GM18870 (cell line): ENCODE measurements around the gene PITPNM3.
"Not testable (repeated sequence)": the region's sequence is repeated elsewhere in the genome, so short reads cannot be mapped to it uniquely, and the experiment has no call there.

ENCODE experiments used
- ATAC-seq: cut with Tn5 transposase; IDR thresholded peaks from one replicate; pipeline ENCODE4 v1.9.1; 2021; ENCODE audit warnings: moderate library complexity; ENCODE audit not compliant: unreplicated experiment

PITPNM3 gene

DNA sequence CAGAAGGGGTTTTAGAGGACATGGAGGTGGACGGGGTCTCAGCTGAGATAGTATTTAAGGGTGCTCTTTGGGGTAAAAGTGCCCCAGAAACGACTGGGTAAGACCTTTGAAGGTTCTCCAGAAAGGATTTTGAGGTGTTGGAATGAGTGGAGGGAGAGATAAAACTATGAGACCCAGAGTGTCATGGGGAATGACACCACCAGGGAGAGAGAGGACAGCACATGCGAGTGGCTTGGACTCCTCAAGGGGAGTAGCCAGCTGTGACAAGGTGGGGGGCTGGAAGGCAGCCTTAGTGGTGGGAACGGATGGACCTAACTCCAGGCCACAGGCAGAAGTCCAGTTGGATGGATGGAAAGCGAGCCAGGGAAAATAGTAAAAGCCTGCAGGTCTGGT is 19.2 kb upstream of the PITPNM3 start:
- no peak for ATAC-seq

DNA sequence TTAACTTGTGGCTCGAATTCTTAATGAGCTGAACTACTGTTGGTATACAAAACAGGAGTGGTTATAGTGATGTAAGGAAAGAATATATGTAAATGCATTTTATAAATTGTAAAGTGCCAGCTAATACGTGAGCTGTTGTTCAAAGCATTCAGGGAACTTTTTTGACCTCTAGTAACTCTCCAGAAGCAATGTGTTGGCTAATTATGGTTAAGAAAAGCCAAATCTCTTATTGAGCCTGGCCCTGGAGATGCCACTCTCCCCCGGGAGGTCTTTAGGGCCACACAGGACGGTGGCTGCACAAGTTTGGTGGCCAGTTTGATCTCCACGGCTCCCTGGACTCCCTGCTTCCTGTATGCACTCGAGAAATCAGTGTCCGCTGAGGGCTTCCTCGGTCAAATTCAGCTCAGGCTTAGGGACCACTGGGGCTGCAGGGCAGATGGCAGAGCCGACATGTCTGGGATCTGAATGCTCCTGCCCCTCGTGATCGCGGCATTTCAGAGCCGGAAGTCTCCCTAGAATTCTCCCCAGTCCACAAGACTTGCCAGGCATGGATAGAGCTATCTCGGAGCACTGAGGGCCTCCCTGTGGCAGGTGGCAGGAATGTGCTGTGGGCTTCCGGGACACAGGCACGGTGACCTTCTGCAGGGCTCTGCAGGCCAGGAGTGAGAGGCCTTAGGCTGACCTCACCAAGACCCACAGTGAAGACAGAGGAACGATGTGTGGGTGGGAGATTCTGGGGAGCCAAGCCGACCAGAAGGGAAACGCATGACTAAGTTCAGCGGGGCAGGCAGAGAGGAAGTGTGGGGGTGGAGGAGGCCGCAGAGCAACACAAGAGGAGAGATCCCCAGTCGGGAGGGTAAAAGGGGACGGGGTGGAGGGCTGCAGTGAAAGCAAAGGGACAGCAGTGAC is 18.6 kb upstream of the PITPNM3 start:
- no peak for ATAC-seq

DNA sequence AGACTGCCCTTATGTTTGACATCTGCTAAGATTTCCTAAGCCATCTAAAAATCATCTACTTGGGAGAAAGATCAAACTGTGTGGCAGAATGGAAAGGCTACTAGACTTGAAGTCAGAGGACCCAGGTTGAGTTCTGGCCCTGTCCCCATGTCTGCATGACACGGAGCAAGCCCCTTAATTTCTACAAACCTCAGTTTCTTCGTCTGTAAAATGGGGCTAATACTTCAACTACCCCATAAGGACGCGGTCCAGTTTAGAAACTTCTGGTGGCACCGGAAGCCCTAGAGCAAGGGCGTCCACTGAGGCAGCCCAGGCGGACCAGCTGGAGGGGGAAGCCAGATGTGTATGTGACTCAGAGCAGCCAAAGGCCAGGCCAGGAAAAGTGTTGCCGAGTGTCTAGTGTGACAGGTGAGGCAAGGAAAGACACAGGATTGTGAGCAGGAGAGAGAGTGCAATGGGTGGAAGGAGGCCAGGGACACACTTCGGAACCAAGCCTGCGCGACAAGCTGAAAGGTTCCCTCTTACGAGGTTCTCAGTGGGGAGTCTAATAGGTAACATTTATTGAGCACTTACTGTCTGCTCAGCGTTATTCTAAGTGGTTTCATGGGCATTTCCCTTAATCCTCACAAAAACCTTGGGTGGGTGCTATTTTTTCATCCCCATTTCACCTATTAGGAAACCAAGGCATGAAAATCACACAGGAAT is 17.8 kb upstream of the PITPNM3 start:
- ATAC-seq: no peak

DNA sequence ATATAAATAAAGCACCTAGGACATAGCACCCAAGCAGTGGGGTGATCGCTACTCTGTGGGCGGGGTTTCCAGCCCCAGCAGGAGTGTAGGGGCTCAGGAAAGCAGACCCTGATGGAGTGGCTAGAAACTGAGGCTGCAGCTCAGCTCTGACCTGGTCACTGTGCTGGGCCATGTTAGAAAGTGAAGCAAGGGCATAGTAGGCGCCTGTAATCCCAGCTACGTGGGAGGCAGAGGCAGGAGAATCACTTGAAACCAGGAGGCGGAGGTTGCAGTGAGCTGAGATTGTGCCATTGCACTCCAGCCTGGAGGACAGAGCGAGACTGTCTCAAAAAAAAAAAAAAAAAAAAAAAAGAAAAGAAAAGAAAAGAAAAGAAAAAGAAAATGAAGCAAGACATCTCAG is 17.1 kb upstream of the PITPNM3 start:
- ATAC-seq: not testable (repeated sequence)

DNA sequence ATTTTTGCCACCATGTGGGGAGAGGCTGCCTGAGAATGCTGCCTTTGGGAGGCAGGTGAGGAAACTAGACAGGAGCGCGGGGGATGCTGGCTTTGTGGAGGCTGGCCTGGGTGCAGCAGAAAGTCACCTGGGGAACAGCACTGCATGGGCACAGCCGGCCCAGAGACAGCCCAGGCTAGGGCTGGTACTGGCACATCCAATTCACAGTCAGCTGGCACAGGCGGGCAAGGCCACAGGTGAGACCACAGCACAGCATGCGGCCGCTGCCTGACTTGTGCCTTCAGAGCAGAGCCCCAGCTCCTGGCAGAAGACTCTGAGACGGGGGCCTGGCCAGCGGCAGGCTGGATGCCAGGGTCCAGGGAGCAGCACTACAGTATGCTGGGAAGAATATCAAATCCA is 16.6 kb upstream of the PITPNM3 start:
- ATAC-seq: no peak

DNA sequence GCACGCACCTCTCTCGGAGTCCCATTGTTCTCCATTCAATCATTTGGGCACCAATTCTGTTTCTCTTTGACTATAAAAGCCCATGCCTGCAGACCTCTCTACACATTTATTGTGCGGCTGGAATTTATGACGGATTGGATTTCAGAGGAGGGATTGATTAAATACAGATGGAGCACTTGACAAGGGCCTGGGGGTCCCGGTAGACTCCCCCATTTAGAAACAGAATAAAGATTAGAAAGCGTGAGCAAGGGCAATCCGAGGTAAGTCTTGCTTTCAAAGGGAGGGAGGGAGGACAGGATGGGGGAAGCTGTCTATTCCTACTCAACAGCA is 15.1 kb upstream of the PITPNM3 start:
- no peak for ATAC-seq

DNA sequence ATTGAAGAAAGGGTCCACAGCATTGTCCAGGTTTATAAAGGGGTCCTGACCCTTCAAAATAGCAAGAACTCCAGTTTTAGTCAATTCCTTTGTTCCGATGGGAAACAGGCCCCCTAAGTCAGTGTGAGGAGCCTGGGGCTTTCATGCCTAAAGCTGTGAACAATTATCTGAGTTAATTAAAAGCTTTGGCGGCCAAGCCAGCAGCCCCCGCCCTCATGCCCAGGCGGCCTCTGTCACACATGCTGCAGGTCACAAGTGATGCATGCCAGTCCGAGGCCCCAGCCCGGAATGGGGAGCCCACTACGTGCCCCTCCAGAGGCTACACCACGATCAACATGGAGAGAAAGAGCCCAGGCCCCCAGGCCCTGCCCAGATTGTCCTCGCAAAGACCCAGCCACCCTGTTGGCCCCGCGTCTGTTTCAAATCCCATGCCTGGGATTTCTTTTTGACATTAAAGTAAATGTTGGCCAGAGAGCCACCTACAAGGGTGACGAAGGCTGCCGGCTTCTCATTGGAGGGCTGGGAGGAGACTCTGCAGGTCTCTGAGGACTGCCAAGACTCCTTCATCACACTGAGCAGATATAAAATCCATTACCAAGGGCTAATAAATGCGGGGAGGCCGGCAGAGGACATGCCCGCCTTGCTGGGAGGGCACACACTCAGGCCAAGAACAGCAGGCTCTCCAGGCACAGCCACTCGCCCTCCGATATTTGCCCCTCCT is 14.5 kb upstream of the PITPNM3 start:
- no peak for ATAC-seq

DNA sequence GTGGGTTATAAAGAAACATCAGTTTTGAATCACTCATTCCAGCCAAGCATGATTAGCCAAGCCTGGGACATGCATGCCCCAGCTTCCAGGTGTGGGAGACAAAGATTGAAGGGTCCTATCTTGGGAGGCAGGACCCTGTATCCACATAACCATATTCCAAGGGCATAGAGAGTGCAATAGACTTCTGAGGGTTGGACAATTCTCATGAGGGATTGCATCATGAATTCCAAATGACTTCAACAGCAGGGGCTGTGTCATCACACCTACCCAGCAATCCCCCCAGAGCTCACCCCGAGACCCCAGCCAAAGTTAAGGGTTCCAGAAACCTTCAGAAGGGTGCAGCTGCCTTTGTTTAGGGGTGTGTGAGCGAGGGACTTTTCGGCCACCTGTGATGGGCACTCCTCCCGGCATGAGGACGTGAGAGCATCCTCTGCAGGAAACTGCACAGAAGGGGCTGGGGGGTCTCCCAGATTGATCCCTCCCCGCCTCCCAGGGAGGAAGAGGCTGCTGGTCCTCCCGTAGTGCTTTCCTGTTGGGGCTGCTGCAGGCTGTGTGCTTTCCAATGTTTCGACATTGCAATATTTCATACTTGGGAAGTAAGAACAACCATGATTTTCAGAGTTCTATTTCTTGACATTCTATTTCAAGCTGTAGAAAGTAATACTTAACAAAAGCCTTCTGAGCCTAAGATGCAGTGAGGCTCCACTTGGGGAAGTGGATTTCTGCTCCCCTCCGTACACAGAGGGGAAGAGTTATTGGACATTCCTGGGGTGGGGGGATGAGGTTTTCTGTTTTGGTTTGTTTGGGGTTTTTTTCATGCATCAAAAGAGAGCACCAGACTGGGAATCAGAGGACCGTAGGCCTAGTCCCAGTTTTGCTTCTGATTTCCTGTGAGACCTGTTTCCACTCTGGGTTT is 13.3 kb upstream of the PITPNM3 start:
- no peak for ATAC-seq

DNA sequence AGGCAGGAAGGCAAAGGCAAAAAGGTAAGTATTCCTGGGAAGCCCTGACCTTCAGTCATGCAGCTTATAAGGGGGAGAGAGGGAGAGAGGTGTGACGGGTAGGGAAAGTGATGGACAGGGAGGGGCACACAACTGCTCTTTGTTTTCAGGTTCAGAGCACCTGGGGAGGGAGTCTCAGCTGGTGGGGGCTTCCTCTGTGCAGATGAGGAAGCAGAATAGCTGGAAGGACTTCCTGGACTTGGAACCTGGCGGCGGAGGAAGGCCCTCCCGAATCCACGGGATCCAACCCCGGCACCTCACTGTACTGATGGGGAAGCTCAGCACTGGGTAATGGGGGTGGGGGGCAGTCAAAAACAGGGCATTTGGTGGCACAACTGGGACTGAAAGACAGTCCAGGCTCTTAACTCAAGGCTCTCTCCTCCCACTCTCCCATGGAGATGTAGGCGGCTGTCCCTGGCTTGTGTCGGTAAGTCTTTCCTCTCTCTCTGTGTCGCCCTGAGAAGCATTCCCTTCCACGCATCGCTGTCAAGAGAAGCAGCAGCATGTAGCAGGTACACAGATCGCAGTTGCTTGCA is 11.9 kb upstream of the PITPNM3 start:
- ATAC-seq: no peak

DNA sequence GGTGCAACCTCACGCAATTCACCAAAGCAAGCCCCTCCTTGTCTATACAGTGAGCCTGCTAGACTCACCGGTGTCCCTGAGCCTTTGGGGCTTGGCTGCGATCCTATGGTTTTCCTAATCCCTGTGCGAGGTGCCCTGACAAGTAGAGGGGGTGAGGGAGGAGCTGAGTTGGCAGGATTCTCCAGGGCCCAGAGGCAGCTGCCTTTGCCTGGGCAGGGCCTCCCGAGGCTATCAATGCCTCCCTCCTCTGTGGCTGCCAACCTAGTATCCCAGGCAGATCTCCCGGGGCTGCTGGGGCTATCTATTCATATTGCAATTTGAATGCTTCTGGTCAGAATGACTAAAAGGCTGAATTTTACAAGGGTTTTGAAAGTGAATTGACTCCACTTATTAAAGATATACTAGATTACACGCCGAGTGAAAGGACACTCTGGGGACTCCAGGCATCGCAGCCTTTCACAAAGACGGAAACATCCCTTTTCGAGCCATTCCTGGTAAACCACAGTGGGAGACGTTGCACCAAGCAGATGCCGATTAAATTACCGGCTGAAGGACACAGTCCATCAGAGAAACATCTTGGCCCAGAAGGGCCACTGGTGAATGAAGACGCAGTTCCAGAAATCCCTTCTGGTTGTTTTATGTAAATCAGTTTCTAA is 11.3 kb upstream of the PITPNM3 start:
- ATAC-seq: no peak

DNA sequence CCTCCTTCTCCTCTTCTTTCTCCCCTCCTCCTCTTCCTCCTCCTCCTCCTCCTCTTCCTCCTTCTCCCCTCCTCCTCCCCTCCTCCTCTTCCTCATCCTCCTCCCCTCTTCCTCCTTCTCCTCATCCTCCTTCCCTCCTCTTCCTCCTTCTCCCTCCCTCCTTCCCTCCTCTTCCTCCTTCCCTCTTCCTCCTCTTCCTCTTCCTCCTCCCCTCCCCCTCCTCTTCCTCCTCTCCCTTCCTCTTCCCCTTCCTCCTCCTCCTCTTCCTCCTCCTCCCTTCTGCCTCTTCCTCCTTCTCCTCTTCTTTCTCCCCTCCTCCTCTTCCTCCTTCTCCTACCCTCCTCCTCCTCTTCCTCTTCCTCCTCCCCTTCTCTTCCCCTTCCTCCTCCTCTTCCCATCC is 5.1 kb upstream of the PITPNM3 start:
- no peak for ATAC-seq

DNA sequence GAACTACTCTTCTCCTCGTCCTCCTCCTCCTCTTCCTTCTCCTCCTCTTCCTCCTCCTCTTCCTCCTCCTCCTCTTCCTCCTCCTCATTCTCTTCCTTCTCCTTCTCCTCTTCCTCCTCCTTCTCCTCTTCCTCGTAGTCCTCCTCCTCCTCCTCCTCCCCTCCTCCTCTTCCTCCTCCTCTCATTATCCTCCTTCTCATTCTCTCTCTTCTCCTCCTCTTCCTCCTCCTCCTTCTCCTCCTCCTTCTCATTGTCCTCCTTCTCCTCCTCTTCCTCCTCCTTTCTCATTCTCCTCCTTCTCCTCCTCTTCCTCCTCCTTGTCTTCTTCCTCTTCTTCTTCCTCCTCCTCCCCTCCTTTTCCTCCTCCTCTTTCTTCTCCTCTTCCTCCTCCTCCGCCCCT is 4.1 kb upstream of the PITPNM3 start:
- ATAC-seq: no peak

DNA sequence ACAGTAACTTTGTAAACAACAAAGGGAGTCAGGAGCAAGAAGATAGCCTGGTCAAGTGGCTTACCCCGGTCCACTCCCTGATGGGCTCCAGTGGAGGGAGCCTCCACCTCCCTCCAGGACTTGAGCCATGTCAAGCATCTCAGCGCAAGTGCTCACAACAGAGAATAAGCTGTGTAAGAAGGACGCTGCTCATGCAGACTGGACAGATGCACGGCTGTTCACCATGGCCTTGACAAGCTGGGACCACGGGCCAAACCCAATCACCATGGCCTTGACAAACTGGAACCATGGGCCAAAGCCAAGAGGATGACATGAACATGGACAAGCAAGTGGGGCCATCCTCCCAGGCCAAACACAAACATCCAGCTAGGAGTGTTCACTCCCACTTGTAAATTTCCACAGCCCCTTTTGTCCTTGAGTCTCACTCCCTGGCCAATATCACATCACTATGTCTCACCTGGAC is 3.4 kb upstream of the PITPNM3 start:
- no peak for ATAC-seq

DNA sequence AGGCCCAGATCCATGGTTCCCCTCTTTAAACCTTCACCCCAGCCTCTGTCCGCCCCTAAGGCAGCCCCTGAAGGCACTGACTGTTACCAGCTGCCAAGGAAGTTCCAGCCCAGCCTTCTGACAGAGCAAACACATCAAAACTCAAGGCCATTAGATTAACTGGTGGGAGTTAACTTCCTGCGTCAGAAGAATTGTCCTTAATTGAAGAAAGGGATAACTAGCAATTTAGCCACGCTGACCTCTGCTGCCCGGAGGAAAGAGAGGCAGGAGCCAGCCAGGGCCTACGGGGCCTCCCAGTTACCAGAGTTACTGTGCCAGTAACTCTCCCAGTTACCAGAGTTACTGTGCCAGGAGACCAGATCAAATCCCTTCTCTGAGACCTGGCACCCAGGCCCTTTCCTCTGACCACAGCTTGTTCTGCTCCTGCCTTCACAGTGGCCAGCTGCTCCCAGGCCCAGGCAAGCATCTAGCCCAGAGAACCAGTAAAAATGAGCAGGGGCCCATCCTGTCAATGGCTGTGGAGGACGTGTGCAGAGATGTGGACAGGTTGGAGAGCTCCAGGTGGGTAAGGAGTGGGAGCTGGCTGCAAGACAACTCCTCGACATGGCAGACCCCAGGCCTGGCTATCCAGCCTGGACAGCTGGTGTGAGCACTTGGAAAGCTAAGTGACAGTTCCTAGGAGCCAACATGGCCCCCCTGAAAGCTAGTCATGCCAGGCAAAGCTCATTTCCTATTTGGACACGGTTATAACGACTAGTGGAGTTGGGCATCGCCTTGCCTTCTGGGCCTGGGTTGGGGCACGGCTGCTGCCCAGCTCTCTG is 2.8 kb upstream of the PITPNM3 start:
- ATAC-seq: no peak

DNA sequence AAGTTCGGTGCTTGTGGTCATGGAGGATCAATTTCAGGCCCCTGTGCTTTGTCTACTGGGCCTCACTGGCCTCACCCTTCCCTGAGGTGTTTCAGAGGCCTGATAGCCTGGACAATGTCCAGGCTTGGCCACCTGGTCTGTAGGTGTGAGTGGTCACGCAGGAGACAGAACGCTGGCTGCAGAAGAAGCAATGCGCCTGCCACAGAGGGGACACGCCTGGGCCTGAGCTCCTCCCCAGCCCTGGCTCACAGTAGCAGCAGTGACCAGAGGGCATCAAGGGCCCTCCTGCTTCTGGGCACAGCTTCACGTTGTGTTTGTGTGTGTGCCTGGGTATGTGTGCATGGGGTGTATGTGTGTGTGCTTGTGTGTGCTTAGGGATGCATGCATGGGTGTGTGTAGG is 1.9 kb upstream of the PITPNM3 start:
- no peak for ATAC-seq

DNA sequence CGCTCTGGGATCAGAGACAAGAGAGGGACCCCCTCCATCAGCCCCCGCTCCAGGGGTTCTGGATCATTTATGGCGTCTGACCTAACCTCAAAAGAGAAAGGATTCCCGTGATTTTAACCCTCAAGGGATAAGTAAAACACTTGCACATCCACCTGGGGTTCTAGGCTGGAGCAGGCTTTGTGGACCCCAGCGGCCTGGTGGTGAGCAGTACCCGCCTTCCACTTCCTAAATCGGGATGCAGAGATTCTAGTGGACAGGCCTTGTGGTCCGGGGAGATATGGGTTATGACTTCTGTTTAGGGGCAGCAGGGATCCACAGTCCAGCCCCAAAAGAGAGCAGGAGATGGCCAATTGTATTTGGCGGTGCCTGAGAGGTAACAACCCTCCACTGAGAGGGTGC is 684 bp upstream of the PITPNM3 start:
- no peak for ATAC-seq

DNA sequence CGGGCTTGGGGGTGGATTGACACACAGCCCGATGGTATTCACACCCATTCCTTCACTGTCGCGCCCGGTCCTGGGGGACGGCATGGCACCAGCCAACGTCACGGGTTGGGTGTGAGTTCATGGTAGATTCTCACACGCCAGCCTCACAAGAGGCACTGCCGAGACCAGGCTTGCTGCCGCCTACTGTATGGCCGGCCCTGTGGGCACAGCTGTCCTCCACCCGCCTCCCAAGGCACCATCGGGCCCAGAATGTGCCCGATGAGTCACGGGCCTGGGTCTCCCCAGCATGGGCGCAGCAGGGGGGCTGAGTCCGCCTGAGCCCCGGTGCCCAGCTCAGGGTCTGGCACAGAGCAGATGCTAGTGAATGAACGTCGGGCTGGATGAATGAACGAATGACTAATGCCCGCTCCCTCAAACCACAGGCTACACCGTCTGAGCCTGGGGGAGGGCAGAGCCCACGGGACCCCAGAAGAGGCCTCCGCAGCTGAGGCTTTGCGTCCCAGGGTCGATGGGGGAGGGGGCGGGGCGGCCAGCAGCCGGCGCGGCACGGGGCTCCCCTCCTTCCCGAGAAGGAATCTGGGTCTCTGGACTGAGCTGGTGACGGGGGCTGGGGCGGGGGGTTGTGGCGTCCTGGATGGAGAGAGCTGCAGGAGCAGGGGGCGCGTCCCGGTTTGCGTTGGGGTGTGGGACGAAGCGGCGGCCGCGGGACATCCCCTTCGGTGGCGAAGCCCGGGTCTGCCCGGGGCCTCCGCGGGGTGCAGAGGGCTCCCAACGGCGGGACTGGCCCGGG is 829 bp downstream of the PITPNM3 start:
- ATAC-seq: no peak

DNA sequence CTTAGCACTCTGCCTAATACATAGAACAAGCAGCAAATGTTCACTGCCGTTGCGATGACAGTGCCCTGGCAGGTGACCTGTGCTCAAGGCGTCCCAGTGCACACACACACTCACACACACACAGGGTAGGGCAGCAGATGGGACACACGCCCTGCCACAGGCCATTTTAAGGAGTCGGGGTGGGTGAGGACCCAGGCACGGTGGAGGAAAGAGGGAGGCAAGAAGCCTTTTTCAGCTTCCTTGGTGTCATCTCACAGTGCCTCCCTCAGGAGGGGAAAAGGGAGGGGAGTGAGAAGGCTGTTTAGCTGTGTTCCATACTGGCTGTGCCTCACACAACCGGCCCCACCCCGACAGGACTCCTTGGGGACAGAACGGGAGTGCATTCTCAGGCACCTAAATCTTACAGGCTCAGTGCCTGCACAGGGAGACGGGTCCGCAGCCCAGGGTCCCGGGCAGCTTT is 1.5 kb downstream of the PITPNM3 start:
- ATAC-seq: no peak
